Measurements from ENCODE around the gene MAMSTR.
A peak's percentile ranks its signal among the peaks of the same experiment; 100 is the strongest.
"Not testable (repeated sequence)": the region's sequence is repeated elsewhere in the genome, so short reads cannot be mapped to it uniquely, and the experiment has no call there.

Gene MAMSTR

GRCh38 chr19:48718106-48718505, 1.4 kb downstream of the MAMSTR start:
- WGBS, 2 donors (ENCODE audit: extremely low coverage in 2 of 2, insufficient read length in 2 of 2, insufficient replicate concordance in 1 of 2), result no CpG with 5 or more reads among the region's 13 CpGs

GRCh38 chr19:48716562-48717291, 2.8 kb downstream of the MAMSTR start:
- no peak overlapping the region for H3K4me3 ChIP-seq (ENCODE audit: low read length in 2 of 2)
- no peaks in the 10 kb centered on the region for H3K79me1 ChIP-seq (ENCODE audit: low read depth, low read length)
- no peak overlapping the region for H2BK5ac ChIP-seq (ENCODE audit: low read length)
- DNase-seq (ENCODE audit: low spot score), result no peak
- peak overlapping the region; percentile 35 for H3K4me2 ChIP-seq (ENCODE audit: insufficient read depth, low read length, poor library complexity, severe bottlenecking)
- peak overlapping the region; percentile 73 for H2BK15ac ChIP-seq (ENCODE audit: low read length)
- WGBS, 2 donors (ENCODE audit: extremely low coverage in 2 of 2, insufficient read length in 2 of 2, insufficient replicate concordance in 1 of 2), result no CpG with 5 or more reads among the region's 24 CpGs
- H3K27me3 ChIP-seq (ENCODE audit: control insufficient read depth in 3 of 3, insufficient read depth in 3 of 3, low read depth in 1 of 3, low read length in 3 of 3), result no peaks in the 10 kb centered on the region
- peak overlapping the region; percentile 5 for H3K27ac ChIP-seq (replicated peaks; ENCODE audit: low read length)
- peak overlapping the region; percentile 78 for H2AFZ ChIP-seq (ENCODE audit: low read length)
- peaks cover 31 to 37% of the 10 kb centered on the region in 2 donors for H3K4me1 ChIP-seq (ENCODE audit: control insufficient read depth in 2 of 2, insufficient read depth in 1 of 2, low read depth in 1 of 2, low read length in 2 of 2)
- no peak overlapping the region for H2BK12ac ChIP-seq (ENCODE audit: low read length)
- no peak overlapping the region for H3K23ac ChIP-seq (ENCODE audit: low read depth, low read length, poor library complexity)
- H4K8ac ChIP-seq (ENCODE audit: low read depth, low read length), result no peak overlapping the region
- H2AK5ac ChIP-seq (ENCODE audit: low read depth, low read length), result no peak overlapping the region
- H3K4ac ChIP-seq (ENCODE audit: low read length), result no peak overlapping the region
- H2BK120ac ChIP-seq (ENCODE audit: low read depth, low read length), result no peak overlapping the region
- no peaks in the 10 kb centered on the region for H3K9me3 ChIP-seq (replicated peaks in 1 of 2; ENCODE audit: control insufficient read depth in 2 of 2, insufficient read depth in 1 of 2, low read depth in 1 of 2, low read length in 2 of 2)
- no peak overlapping the region for H4K91ac ChIP-seq (ENCODE audit: low read depth, low read length, poor library complexity)
- peak overlapping the region; percentile 86 for H3K18ac ChIP-seq (ENCODE audit: low read length)
- H3K36me3 ChIP-seq (replicated peaks in 1 of 2; ENCODE audit: control insufficient read depth in 2 of 2, insufficient read depth in 2 of 2, low read length in 2 of 2), result no peaks in the 10 kb centered on the region
- H3K14ac ChIP-seq (ENCODE audit: low read length), result peak overlapping the region; percentile 3
- peak overlapping the region; percentile 76 for H3K9ac ChIP-seq (ENCODE audit: low read depth, low read length, poor library complexity)

More at GRCh38 chr19:48718106-48718505, 1.4 kb downstream of the MAMSTR start:
- H3K36me3 ChIP-seq (replicated peaks in 1 of 2; ENCODE audit: control insufficient read depth in 2 of 2, insufficient read depth in 2 of 2, low read length in 2 of 2); H3K27me3 ChIP-seq (ENCODE audit: control insufficient read depth in 3 of 3, insufficient read depth in 3 of 3, low read depth in 1 of 3, low read length in 3 of 3); H2BK120ac ChIP-seq (ENCODE audit: low read depth, low read length); H2AFZ ChIP-seq (ENCODE audit: low read length); H3K4me3 ChIP-seq (ENCODE audit: low read length in 2 of 2); H3K9ac ChIP-seq (ENCODE audit: low read depth, low read length, poor library complexity); H3K27ac ChIP-seq (replicated peaks; ENCODE audit: low read length); H3K4ac ChIP-seq (ENCODE audit: low read length); H3K23ac ChIP-seq (ENCODE audit: low read depth, low read length, poor library complexity); H2BK5ac ChIP-seq (ENCODE audit: low read length); H2AK5ac ChIP-seq (ENCODE audit: low read depth, low read length); H4K8ac ChIP-seq (ENCODE audit: low read depth, low read length); H3K79me1 ChIP-seq (ENCODE audit: low read depth, low read length); DNase-seq (ENCODE audit: low spot score); H2BK15ac ChIP-seq (ENCODE audit: low read length); H3K18ac ChIP-seq (ENCODE audit: low read length); H3K9me3 ChIP-seq (replicated peaks in 1 of 2; ENCODE audit: control insufficient read depth in 2 of 2, insufficient read depth in 1 of 2, low read depth in 1 of 2, low read length in 2 of 2); H3K4me2 ChIP-seq (ENCODE audit: insufficient read depth, low read length, poor library complexity, severe bottlenecking); H3K14ac ChIP-seq (ENCODE audit: low read length); H2BK12ac ChIP-seq (ENCODE audit: low read length); H4K91ac ChIP-seq (ENCODE audit: low read depth, low read length, poor library complexity): not testable (repeated sequence)
- H3K4me1 ChIP-seq (ENCODE audit: control insufficient read depth in 2 of 2, insufficient read depth in 1 of 2, low read depth in 1 of 2, low read length in 2 of 2), result peaks cover 27 to 33% of the 10 kb centered on the region in 2 donors

GRCh38 chr19:48715681-48716171, 3.8 kb downstream of the MAMSTR start:
- Histone ChIP-seq H3K4me3 (ENCODE audit: low read length in 2 of 2) (no peak overlapping the region), H2BK5ac (ENCODE audit: low read length) (peak overlapping the region; percentile 44), H2BK120ac (ENCODE audit: low read depth, low read length) (peak overlapping the region; percentile 94), H3K14ac (ENCODE audit: low read length) (no peak overlapping the region), H2AFZ (ENCODE audit: low read length) (no peak overlapping the region), H3K79me1 (ENCODE audit: low read depth, low read length) (no peaks in the 10 kb centered on the region), H3K36me3 (replicated peaks in 1 of 2; ENCODE audit: control insufficient read depth in 2 of 2, insufficient read depth in 2 of 2, low read length in 2 of 2) (no peaks in the 10 kb centered on the region), H3K9ac (ENCODE audit: low read depth, low read length, poor library complexity) (no peak overlapping the region), H3K27me3 (ENCODE audit: control insufficient read depth in 3 of 3, insufficient read depth in 3 of 3, low read depth in 1 of 3, low read length in 3 of 3) (no peaks in the 10 kb centered on the region), H3K4ac (ENCODE audit: low read length) (no peak overlapping the region), H2BK12ac (ENCODE audit: low read length) (peak overlapping the region; percentile 7), H2AK5ac (ENCODE audit: low read depth, low read length) (peak overlapping the region; percentile 93), H3K23ac (ENCODE audit: low read depth, low read length, poor library complexity) (peak overlapping the region; percentile 59), H4K91ac (ENCODE audit: low read depth, low read length, poor library complexity) (no peak overlapping the region), H3K27ac (replicated peaks; ENCODE audit: low read length) (no peak overlapping the region), H2BK15ac (ENCODE audit: low read length) (peak overlapping the region; percentile 62), H3K18ac (ENCODE audit: low read length) (peak overlapping the region; percentile 27), H3K4me1 (ENCODE audit: control insufficient read depth in 2 of 2, insufficient read depth in 1 of 2, low read depth in 1 of 2, low read length in 2 of 2) (peaks cover 28 to 37% of the 10 kb centered on the region in 2 donors), H4K8ac (ENCODE audit: low read depth, low read length) (no peak overlapping the region), H3K9me3 (replicated peaks in 1 of 2; ENCODE audit: control insufficient read depth in 2 of 2, insufficient read depth in 1 of 2, low read depth in 1 of 2, low read length in 2 of 2) (no peaks in the 10 kb centered on the region), H3K4me2 (ENCODE audit: insufficient read depth, low read length, poor library complexity, severe bottlenecking) (no peak overlapping the region)
- WGBS, 2 donors (ENCODE audit: extremely low coverage in 2 of 2, insufficient read length in 2 of 2, insufficient replicate concordance in 1 of 2), result no CpG with 5 or more reads among the region's 19 CpGs
- DNase-seq (ENCODE audit: low spot score), result no peak
